HG03135 (cell line): ENCODE measurements around the gene KDM2A.
"Not testable (repeated sequence)": the region's sequence is repeated elsewhere in the genome, so short reads cannot be mapped to it uniquely, and the experiment has no call there.

Experiments used
- ATAC-seq: cut with Tn5 transposase; IDR thresholded peaks from one replicate; pipeline ENCODE4 v1.9.1; 2021; ENCODE audit warnings: mild to moderate bottlenecking, moderate library complexity; ENCODE audit not compliant: unreplicated experiment

Gene KDM2A

DNA sequence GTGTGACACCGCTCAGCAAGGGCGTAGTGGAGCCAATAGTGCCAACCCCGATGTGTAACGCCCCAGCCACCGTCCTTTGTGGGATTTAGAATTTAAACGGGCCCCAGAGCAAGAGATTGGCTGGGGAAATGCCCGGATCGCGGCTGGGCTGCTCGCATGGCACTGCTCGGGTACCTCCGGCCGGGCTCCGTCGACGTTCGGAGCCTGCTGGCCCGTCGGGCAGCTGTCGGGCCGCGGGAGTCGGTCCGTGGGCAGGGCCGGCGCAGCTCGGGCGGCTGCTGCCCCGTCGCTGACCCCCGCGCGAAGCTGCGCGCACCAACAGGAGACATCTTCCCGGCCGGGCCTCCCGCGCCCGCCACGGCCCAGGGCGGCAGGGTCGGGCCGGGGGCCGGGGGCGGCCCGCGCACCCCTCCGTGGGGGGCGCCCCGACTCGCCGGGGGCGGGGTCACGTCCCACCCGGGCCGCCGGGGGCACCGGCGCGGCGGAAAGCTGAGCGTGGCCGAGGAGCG lies 1.3 kb upstream of the KDM2A start:
- no peak for ATAC-seq

DNA sequence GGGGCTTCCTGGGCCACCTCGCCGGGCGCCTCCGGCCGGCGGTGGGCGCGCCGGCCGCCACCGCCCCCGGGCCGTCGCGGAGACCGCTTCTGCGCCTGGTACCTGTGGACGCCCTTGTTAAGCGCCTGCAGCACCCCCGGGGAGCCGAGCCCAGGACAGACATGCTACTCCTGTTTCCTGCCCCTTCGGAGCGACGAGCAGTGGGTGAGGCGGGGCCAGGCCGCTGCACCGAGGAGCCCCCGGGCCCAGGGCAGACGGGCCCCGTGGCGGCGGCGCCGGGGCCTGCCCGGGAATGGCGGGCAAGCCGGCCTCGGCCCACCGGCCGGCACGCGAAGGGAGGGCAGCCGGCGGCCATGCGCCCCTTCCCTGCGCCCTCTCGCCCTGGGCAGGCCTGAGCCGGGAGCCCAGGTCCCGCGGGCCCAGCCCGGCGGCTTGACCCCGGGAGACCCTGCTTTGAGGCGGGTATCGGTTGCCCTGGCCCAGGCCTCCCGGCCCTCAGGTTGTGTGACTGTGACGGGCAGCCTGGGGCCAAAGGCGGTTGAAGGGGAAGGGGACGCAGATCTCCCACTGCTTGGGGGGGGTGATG lies 789 bp upstream of the KDM2A start:
- peak; percentile 15 for ATAC-seq

- ATAC-seq: peak; percentile 8
These were observed 725 bp downstream of the KDM2A start for GRCh38 chr11:67119585-67120391.

- ATAC-seq: no peak
These were observed 1.4 kb downstream of the KDM2A start for GRCh38 chr11:67120456-67120855.

- no peak for ATAC-seq
These were observed 2.0 kb downstream of the KDM2A start for GRCh38 chr11:67120881-67121710.

- ATAC-seq: not testable (repeated sequence)
These were observed 4.7 kb downstream of the KDM2A start for GRCh38 chr11:67123801-67124200.

GRCh38 chr11:67126243-67126642 lies 7.2 kb downstream of the KDM2A start:
- not testable (repeated sequence) for ATAC-seq

- ATAC-seq: no peak
These were observed 7.9 kb downstream of the KDM2A start for GRCh38 chr11:67126986-67127385.

DNA sequence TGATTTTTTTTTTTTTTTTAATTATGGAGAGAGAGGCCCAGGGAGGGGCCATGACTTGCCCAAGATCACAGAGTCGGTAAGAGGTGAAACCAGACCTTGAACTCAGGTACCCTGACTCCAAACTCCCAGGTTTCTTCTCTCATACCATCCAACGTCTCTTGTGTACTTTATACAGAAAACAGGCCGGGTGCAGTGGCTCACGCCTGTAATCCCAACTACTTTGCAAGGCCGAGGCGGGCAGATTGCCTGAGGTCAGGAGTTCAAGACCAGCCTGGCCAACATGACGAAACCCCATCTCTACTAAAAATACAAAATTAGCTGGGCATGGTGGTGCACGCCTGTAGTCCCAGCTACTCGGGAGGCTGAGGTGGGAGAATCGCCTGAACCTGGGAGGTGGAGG lies 11.8 kb downstream of the KDM2A start:
- ATAC-seq: not testable (repeated sequence)

DNA sequence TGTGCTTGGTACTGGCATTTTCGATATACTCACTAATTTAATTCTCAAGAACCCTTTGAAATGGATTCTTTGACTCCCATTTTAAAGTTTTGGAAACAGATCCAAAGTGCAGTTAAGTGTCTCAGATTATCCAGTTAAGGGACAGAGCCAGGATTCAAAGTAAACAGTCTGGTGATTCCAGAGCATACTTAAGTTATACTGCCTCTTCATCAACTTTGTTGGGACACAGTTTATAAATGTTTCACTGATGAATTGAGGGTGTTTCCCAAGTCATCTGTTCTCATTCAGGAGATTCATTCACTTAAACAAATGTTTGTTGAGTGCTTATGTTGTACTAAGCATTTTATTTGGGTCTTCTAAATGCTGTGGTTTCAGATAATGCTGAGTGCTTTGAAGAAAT lies 17.1 kb downstream of the KDM2A start:
- ATAC-seq: no peak

DNA sequence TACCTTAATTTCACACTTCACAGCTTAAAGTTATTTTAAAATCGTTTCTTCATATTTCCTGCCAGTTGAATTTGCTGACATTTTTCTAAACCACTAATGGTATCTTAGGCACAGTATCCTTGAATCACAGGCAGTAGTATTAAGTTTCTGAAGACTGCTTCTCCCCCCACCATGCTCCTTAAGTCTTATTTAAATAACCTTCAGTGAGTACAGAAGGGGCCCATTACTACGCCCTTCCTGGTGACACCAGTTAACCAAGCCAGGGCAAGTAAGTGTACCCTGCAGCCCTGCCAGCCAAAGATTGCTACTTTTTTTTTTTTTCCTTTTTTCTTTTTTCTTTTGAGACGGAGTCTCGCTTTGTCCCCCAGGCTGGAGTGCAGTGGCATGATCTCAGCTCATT lies 19.9 kb downstream of the KDM2A start:
- ATAC-seq: no peak

DNA sequence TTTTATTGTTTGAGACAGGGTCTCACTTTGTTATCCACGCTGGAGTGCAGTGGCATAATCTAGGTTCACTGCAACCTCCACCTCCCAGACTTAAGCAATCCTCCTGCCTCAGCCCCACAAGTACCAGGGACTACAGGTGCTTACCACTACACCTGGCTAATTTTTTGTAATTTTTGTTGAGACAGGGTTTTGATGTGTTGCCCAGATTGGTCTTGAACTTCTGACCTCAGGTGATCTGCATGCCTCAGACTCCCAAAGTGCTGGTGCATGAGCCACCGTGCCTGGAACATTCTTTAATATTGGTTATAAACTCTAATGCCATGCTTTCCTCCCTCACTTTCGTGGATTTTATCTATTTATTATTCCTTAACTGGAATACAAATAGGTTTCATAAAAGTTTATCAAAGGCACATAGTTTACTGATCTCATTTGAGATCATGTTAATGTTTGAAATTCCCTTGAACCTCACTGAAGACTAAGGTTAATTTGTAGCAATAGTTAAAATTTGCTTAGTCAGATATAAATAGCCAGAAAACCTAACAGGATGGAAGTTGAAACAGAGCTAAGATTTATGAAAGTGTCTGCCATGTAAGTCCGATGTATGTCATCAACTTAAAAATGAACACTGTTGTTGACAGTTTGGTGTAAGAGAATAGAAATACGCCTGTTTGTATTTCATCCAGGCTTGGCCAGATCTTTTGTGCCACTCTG lies 27.6 kb downstream of the KDM2A start:
- ATAC-seq: no peak

DNA sequence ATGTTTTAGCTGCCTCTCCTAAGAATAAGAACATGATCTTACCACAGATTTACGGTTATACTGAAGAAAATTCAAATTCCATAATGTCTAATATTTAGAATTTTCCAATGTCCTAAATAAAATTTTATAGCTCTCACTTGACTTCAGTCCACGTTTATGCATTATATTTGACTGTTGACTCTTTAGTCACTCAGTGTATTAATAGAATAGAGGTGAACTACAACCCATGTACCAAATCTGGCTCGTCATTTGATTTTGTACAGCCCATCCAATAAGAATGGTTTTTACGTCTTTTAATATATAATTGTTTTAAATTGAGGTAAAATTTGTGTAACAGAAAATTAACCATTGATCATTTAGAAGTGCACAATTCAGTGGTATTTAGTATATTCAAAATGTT lies 34.9 kb downstream of the KDM2A start:
- no peak for ATAC-seq

DNA sequence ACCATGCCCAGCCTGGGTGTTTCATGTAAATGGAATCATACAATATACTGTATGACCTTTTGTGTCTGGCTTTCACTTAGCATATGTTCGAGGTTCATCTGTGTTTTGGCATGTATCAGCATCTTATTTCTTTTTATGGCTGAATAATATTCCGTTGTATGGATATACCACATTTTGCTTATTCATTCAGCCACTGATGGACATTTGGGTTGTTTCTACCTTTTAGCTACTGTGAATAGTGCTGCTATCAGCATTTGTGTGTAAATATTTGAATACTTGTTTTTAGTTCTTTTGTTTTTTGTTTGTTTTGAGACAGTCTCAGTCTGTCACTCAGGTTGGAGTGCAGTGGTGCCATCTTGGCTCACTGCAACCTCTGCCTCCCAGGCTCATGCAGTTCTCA lies 35.7 kb downstream of the KDM2A start:
- no peak for ATAC-seq

DNA sequence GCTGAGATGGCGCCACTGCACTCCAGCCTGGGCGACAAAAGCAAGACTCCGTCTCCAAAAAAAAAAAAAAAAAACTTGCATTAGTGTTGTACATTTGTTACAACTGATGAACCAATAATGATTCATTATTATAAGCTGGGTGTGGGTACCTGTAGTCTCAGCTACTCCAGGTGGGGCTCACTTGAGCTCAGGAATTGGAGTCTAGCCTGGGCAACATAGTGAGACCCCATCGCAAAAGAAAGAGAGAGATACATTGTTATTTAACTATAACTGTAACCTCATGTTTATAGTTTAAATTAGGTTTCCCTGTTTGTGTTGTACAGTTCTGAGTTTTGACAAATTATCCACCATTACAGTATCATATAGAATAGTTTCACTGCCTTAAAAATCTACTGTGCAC lies 38.6 kb downstream of the KDM2A start:
- no peak for ATAC-seq

- ATAC-seq: no peak
These were observed 39.2 kb downstream of the KDM2A start for GRCh38 chr11:67158221-67158620.

DNA sequence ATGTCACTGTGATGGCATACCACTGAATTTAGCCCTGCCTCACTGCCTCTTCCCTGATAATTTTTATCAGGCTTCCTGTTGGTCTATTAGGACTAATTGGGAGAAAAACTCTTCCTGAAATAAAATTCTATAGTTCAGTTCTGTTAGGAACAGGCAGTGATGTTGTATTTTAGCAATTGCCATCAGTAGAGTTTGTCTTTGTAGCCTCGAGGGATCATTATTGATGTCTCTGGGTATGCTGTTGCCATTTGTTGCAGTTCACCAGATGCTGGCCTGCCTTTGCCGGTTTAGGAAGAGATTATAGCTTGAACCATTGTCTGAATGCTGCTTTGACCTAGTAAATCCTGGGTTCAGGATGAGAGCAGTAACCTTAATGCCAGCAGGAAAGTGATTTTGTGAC lies 41.0 kb downstream of the KDM2A start:
- no peak for ATAC-seq

- no peak for ATAC-seq
These were observed 42.1 kb downstream of the KDM2A start for GRCh38 chr11:67160872-67161783.

DNA sequence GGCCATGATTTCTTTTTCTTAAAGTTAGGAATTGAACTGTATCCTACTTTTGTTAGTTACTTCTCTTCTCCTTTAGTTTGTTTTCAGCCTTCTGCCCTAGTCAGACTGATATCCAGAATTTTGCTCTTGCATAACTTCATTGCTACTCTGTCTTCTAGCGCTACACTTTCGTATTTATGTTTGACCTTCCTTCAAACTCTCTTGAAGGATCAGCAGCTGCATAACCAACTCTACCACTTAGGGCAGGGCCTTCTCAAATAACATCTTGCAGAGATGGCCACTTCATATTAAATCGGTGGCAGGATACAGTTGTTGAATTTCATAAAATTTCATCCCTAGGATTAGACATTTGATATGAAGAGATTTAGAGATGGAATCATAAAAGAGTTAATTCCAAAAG lies 43.9 kb downstream of the KDM2A start:
- no peak for ATAC-seq

DNA sequence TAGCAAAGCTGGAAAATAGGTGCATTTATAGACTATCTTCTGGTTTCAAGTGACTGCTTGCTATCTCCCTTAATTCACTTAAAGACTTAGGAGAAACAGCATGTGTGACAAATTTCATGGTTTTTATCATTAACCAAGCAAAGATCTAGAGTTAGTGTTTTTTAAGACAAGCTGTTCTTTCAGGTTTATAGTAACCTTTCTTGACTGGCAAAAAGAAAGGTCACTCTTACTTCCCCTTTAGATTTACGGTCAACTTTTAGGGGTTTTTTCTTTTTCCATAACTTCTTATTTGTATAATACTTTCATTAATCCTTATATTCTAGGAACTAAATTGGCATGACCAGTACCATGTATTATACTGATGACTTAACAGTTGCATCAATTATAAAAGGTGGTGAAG lies 46.6 kb downstream of the KDM2A start:
- no peak for ATAC-seq
